8988T (cell line): ENCODE data around the gene NRF1.
"Not testable (repeated sequence)": the region's sequence is repeated elsewhere in the genome, so short reads cannot be mapped to it uniquely, and the experiment has no call there.

Experiments
- DNase-seq: peaks from one replicate; pipeline ENCODE4 v3.0.0; 2011

NRF1 gene

DNA sequence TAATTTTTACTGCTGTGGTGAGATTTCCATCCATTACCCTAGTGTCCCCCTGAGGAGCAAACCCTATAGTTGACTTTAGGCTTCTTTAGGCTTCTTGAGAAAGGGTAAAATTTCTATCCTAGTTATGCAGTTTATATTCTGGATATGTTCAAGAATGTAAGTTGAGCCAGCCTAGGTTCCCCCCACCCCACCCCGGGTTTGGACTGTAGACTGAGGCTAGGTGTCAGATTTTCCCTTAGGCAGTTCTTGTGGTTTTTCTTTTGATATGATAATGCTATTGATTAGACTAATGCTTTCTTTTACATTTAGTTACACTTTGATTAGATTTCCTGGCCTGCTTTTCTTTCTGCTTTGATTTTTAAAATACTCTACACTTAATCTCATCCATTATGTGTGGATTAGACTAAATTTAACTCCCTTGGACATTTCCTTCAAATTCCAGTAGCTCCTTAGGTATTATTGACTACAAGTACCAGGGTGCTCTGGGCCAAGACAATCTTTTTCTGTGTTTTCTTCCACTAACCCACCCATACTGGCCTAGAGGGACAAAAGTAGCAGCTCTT, 37.7 kb downstream of the NRF1 start:
- DNase-seq: no peak

DNA sequence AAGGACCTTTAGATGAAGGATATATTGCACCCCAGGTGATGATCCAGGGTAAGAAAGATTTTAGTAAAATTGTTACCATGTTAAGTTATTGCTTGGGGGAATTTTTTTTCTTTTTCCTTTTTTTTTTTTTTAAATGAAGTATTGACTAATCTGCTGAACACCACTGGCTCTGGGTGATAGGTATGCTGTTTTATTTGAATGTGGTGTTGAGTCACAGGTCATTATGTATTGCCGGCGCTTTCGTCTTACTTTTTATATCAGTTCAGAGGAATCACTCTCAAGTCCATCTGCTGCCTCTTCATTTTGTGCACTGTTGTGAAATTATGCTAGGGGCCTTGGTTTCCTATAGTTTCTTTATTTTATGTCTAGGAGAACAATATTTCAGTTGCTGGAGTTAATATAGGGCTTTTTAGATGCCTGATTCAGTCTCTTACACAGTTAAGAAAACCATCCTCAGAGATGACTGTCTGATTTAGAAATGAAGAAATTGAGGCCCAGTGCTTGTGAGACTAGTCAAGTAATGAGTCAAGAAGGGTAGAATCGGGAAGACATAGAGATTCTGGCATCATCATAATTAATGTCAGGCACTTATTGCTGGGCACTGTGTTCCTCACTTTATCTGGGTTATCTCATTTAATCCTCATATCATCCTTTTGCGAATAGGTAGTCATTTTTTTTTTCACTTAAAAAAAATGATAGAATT, 38.7 kb downstream of the NRF1 start:
- DNase-seq: no peak

DNA sequence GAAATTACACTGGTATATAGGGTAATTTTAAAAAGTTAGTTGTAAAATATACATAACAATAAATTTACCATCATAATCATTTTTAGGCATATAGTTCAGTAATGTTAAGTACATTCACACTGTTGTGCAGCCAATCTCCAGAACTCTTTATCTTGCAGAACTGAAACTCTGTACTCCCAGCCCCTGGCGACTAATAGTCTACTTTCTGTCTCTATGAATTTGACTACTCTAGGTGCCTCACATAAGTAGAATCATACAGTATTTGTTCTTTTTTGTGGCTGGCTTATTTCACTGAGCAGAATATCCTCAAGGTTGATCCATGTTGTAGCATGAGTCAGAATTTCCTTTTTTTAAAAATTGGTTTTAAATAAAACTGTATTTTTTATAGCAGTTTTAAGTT, 41.4 kb downstream of the NRF1 start:
- no peak for DNase-seq

DNA sequence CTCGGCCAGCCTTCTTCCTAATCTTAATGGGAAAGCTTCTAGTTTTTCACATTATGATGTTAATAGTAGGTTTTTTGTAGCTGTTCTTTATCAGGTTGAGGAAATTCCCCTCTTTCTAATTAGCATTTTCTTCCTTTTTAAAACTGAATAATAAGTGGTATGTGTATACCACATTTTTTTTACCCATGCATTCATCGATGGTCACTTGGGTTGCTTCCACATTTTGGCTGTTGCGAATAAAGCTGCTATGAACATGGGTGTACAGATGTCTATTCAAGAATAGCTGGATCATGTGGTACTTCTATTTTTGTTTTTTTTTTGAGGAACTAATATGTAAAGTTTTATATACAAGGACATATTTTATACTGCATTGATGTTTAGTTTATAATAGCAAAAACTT, 44.3 kb downstream of the NRF1 start:
- no peak for DNase-seq

DNA sequence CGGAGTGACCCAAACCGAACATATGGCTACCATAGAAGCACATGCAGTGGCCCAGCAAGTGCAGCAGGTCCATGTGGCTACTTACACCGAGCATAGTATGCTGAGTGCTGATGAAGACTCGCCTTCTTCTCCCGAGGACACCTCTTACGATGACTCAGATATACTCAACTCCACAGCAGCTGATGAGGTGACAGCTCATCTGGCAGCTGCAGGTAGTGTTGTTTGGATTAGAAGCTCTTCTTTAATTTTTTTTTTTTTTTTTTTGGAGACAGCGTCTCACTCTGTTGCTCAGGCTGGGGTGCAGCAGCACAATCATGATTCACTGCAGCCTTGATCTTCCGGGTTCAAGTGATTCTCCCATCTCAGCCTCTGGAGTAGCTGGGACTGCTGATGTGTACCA, 45.8 kb downstream of the NRF1 start:
- DNase-seq: no peak

DNA sequence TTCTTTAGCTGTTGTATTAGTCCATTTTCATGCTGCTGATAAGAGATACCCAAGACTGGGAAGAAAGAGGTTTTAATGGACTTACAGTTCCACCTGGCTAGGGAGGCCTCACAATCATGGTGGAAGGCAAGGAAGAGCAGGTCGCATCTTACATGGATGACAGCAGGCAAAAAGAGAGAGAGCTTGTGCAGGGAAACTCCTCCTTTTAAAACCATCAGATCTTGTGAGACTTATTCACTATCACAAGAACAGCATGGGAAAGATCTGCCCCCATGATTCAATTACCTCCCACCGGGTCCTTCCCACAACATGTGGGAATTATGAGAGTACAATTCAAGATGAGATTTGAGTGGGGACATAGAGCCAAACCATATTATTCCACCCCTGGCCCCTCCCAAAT, 48.4 kb downstream of the NRF1 start:
- not testable (repeated sequence) for DNase-seq

DNA sequence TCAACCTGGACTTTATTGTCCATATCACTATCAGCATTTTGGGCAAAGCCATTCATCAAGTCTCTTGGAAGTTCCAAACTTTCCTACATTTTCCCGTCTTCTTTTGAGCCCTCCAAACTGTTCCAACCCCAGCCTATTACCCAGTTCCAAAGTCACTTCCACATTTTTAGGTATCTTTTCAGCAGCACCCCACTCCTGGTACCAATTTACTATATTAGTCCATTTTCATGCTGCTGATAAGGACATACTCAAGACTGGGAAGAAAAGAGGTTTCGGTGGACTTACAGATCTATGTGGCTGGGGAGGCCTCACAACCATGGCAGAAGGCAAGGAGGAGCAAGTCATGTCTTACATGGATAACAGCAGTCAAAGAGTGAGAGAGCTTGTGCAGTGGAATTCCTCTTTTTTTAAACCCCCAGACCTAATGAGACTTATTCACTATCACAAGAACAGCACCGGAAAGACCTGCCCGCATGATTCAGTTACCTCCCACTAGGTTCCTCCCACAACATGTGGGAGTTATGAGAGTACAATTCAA, 50.2 kb downstream of the NRF1 start:
- no peak for DNase-seq

DNA sequence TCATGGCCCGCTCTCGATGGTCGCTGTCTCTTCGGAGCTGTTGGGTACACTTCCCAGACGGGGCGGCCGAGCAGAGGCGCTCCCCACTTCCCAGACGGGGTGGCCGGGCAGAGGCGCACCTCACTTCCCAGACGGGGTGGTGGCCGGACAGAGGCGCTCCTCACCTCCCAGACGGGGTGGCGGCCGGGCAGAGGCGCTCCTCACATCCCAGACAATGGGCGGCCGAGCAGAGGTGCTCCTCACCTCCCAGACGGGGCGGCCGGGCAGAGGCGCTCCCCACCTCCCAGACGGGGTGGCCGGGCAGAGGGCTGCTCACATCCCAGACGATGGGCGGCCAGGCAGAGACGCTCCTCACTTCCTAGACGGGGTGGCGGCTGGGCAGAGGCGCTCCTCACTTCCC, 51.7 kb downstream of the NRF1 start:
- DNase-seq: not testable (repeated sequence)

DNA sequence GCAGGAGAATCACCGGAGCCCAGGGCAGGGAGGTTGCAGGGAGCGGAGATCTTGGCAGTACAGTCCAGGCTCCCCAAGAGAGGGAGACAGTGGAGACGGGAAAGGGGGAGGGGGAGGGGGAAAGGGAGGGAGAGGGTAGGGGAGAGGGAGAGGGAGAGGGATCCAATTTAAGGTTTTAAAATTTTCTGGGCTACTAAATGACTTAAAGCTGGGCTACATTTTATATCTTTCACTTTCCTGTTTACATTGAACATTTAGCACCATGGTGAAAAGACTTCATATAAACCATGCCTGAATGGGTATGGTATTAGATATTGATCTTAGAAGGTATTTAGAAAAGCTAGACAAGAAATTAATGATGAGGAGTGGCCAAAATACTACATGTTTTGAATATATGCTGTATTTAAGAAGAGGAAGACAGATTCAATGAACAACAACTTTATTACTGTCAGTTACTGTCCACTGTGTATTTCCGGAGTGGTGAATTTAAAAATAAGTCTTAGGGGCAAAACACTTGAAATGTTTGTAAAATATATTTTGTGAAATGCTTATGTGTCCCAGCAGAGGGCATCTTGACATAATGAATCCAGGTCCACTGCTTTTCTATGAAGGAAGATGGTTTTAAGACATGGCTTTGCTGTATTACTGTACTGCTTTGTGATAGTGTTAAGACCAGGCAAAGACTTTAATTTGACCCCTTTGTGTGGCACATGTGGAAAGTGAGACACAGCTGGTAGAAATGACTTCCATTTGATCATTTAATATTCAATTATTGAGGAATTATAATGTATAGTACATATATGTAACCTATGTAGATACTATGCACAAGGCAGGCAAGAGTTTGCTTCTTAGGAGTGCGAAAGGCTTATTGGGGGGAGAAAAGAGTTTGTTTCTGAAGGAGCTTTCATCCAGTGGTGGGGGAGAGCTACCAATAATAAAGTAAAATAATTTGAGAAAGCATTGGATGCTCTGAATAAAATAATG, 52.8 kb downstream of the NRF1 start:
- no peak for DNase-seq

DNA sequence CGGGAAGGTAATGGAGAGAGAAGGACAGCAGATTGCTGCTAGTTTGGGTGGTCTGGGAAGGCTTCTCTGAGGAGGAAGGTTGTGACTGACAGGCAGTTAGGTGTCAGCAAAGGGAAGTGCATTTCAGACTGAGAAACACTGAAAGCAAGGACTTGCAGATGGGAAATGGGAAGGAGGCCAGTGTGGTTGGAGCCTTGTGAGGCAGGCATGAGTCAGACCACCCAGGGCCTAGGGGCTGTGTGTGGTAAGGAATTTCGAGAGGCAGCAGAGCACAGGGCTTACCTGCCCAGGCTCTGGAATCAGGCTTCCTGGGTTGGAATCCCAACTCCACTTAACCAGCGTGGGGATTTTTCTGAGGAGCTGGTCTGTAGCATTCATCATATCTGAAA, 53.5 kb downstream of the NRF1 start:
- DNase-seq: peak; percentile 23

DNA sequence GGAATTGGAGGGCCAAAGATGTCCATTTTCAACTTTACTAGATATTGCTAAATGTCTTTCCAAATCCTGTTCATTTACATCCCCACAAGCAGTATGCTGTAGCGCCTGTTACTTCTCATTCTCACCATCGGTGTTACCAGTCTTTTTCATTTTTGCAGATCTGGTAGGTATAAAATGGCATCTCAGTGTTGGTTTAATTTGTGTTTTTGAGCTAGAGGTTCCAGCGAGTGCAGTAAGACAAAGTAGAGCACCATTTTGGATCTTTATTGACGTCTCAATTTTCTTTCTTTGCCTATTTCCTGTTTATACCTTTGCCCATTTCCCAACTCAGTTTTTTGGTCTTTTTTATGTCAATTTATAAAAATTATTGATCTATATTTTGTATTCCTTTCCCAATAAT, 55.6 kb downstream of the NRF1 start:
- no peak for DNase-seq

DNA sequence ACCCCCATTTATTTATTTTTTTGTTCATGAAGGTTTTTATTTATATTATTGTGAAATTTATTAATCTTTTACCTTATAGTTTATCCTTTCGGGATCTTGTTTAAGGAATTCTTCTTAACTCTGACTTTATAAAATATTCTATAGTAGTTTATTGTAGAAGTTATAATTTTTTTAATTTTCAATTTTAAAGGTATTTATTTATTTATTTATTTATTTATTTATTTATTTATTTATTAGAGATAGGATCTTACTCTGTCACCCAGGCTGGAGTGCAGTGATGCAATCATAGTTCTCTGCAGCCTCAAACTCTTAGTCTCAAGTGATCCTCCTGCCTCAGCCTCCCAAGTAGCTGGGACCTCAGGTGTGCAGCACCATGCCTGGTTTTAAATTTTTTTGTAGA, 56.0 kb downstream of the NRF1 start:
- DNase-seq: no peak

DNA sequence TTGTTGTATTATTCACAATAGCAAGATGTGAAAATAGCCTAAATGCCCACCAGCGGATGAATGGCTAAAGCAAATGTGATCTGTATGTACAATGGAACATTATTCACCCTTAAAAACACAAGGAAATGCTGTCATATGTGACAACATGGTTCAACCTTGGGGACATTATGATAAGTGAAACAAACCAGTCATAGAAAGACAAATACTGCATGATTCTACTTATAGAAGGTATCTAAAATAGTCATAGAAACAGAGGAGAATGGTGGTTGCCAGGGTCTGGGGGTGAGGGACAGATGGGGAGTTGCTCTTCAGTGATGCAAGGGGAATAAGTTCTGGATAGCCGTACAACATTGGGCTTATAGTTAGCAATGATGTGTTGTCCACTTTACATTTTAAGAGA, 58.4 kb downstream of the NRF1 start:
- no peak for DNase-seq

DNA sequence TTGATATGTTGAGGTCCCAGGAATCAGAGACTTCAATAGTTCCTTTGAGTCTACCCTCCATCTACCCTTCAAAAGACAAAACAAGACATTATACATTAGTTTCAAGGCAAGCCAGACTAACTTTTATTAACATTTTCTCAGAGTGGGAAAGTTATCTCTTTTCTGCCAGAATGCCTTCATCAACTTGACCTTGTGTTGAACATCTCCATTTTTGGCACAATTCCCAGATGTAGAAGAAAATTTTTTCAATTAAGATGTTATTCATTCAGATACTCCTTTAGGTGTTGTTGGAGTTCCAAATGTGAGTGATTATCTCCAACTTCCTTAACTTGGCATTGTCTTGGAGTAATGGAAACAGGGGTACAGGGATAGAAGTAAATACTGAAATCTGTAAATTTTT, 59.1 kb downstream of the NRF1 start:
- DNase-seq: no peak

DNA sequence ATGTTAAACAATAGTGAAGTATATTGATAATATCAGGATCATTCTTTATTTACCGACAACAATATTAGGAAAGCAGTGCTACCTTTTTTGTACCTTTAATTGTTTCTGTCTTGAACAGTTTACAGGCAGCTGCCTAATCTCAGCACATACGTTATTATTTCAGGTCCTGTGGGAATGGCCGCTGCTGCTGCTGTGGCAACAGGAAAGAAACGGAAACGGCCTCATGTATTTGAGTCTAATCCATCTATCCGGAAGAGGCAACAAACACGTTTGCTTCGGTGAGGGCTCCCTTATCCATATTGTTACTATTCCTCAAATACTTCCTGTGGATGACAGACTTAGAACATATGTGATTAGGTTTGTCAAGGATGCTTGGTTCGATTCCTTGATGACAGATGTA, 59.7 kb downstream of the NRF1 start:
- no peak for DNase-seq

DNA sequence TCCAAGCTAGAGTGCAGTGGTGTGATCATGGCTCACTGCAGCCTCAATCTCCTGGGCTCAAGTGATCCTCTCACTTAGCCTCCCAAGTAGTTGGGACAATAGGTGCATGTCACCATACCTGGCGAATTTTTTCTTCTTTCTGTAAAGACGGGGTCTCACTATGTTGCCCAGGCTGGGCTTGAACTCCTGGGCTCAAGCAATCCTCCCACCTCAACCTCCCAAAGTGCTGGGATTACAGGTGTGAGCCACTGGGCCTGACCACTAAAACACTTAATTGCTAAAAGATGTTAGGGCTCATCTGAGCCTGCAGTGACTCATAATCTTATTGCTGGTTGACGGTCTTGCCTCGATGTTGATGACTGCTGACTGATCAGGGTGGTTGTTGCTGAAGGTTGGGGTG, 63.0 kb downstream of the NRF1 start:
- DNase-seq: not testable (repeated sequence)

DNA sequence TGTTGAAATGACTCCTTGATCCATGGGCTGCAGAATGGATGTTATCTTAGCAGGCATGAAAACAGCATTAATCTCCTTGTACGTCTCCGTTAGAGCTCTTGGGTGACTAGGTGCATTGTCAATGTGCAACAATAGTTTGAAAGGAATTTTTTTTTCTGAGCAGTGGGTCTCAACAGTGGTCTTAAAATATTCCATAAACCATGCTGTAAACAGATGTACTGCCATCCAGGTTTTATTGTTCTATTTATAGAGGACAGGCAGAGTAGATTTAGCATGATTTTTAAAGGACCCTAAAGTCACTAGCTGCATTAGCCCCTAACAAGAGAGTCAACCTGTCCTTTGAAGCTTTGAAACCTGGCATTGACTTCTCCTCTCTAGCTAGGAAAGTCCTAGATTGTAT, 64.0 kb downstream of the NRF1 start:
- DNase-seq: no peak

DNA sequence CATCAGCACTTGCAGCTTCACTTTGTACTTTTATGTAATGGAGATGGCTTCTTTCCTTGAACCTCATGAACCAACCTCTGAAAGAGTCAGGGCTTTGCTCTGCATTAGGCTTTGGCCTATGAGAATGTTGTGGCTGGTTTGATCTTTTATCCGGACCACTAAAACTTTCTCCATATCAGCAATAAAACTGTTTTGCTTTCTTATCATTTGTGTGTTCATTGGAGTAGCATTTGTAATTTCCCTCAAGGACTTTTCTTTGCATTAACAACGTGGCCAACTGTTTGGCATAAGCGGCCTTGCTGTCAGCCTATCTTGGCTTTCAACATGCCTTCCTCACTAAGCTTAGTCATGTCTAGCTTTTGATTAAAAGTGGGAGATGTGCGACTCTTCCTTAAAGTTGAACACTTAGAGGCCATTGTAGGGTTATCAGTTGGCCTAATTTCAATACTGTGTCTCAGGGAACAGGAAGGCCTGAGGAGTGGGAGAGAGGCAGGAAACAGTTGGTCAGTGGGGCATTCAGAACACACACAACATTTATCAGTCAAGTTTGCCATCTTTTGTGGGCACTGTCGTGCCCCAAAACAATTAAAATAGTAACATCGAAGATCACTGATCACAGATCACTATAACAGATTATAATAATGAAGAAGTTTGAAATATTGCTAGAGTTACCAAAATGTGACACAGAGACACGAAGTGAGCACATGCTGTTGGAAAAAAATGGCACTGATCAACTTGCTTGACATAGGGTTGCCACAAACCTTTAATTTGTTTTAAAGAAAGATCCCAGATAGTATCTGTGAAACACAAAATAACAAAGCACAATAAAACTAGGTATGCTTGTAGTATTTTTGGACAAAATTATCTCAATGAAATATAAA, 64.7 kb downstream of the NRF1 start:
- no peak for DNase-seq

DNA sequence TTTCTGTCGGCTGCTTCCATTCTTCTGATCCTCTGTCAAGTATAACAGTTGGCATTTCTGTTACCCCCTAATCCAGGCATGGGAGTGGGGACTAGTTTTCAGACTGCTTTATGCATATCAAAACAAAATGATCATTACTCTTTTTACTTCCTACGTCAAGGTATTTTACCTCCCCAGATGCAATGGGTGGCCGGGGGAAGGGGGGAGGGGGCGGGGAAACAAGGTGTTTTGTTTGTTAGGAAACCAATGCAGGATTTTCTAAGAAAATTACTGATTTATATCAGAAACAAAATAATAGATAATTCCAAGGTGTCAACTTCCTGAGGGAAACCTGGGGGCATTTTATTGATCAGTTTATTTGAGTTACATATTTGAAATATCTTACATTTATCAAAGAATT, 66.3 kb downstream of the NRF1 start:
- DNase-seq: no peak

DNA sequence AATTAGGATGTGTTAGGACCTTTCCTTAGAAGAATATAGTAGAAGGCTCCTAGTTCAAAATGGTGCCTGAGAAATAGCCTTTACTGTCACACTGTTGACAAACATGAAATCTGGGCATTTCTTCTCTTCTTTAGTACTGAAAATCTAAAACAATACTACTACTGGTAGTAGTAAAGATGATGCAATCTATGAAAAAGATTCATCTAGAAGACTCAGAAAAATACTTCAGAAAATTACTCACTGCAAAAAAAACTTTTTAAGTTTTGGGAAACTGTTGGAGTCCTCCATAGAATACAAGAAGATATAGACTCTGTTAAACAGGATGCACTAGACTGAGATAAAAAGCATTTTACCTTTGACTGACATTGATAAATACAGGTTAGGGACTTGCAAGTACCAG, 67.1 kb downstream of the NRF1 start:
- no peak for DNase-seq

DNA sequence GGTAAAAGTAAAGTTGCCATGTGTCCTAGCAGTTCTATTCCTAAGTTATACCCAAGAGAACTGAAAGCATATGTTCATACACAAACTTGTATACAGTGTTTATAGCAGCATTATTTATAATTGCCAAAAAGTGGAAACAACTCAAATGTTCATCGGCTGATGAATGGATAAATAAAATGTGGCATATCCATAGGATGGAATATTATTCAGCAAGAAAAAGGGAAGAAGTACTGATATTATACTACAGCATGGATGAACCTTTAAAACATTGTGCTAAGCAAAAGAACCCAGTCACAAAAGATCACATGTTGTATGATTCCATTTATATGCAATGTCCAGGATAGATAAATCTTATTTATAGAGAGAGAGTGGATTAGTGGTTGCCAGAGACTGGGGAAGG, 68.9 kb downstream of the NRF1 start:
- no peak for DNase-seq

DNA sequence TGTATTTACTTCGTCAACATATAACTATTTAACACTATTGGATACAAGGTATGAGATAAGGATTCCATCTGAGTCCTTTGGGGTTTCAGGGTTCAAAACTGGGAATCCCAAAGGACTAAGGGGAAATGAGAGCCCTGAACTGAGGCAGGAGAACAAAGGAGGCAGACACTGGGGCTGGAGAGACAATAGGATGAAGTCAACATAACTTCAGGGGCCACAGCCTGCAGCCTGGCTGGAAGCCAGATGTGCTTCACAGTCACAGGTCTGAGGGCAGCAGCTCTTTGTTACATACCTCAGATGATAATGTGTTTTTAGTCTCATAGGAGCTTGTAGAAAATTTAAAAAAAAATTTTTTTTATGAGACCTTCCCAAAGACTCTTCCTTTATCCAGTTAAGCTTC, 73.3 kb downstream of the NRF1 start:
- no peak for DNase-seq

DNA sequence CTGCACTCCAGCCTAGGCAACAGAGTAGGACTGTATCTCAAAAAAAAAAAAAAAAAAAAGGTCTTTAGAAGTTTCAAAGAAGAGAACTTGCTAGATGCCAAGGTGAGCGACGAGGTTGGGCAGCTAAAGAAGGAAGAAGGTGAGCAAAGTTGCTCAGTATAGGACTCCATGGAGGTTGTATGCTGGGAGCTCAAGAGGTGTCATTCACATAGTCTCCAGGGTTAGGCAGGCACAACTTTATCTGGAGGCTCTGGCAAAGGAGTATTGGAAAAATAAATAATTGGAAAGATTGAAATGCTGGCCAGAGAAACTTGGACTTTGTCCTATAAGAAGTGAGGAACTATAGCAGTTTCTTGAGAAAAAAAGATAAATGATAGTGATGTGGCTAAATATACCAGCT, 74.5 kb downstream of the NRF1 start:
- DNase-seq: no peak
